Retinal pigment epithelial cell (primary cell): ENCODE data around the gene FASTKD1.
"Not testable (repeated sequence)": the region's sequence is repeated elsewhere in the genome, so short reads cannot be mapped to it uniquely, and the experiment has no call there.

Experiments used
- DNase-seq: peaks from one replicate; pipeline ENCODE4 v3.0.0-alpha.2; 2010; ENCODE audit warnings: low read depth
- H3K4me3 ChIP-seq: 2 replicates; pipeline ENCODE4 v1.5.1; 2011; ENCODE audit warnings: mild to moderate bottlenecking, low read length, control low read depth, moderate library complexity
- TF ChIP-seq, protein P1 (sequence below): conservative IDR thresholded peaks from 2 replicates; pipeline ENCODE4 v1.5.1; 2011; ENCODE audit warnings: low read depth, low read length, control low read depth, inconsistent platforms

Gene FASTKD1

DNA sequence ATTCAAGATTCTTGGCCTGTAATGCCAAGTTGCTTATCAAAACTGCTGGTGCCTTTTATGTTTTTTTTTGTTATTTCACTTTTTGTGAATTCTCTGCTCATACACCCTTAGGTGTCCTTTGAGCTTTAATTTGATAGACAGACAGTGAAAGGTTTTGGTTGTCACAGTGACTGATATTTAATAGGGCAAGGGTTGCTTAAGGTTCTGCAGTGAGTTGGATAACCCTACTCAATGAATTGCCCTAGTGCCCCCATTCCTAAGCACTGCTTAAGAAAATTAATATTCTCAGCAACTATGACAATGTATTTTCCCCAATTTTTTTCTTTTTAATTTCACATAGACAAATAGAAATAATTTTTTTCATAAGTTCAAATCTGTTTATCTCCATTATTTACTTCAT lies 25.9 kb upstream of the FASTKD1 start:
- TF ChIP-seq, protein P1, sequence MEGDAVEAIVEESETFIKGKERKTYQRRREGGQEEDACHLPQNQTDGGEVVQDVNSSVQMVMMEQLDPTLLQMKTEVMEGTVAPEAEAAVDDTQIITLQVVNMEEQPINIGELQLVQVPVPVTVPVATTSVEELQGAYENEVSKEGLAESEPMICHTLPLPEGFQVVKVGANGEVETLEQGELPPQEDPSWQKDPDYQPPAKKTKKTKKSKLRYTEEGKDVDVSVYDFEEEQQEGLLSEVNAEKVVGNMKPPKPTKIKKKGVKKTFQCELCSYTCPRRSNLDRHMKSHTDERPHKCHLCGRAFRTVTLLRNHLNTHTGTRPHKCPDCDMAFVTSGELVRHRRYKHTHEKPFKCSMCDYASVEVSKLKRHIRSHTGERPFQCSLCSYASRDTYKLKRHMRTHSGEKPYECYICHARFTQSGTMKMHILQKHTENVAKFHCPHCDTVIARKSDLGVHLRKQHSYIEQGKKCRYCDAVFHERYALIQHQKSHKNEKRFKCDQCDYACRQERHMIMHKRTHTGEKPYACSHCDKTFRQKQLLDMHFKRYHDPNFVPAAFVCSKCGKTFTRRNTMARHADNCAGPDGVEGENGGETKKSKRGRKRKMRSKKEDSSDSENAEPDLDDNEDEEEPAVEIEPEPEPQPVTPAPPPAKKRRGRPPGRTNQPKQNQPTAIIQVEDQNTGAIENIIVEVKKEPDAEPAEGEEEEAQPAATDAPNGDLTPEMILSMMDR = no peak
- DNase-seq = no peak
- no peak overlapping the region for H3K4me3 ChIP-seq

GRCh38 chr2:169598982-169599381 lies 25.3 kb upstream of the FASTKD1 start:
- TF ChIP-seq, protein P1 = no peak

DNA sequence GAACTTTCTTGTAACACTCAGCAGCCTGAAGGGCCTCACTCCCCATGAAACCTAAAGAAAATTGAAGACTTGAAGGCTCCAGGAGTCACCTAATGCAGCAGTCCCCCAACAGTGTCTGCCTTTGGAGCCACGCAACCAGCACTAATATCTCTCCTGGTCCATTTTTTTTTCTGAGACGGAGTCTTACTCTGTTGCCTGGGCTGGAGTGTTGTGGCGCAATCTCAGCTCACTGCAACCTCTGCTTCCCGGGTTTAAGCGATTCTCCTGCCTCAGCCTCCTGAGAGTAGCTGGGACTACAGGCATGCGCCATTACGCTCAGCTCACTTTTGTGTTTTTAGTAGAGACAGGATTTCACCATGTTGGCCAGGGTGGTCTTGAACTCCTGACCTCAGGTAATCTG lies 22.9 kb upstream of the FASTKD1 start:
- DNase-seq, H3K4me3 ChIP-seq: not testable (repeated sequence)

More at GRCh38 chr2:169598982-169599381, 25.3 kb upstream of the FASTKD1 start:
- DNase-seq = no peak
- H3K4me3 ChIP-seq = no peak overlapping the region

DNA sequence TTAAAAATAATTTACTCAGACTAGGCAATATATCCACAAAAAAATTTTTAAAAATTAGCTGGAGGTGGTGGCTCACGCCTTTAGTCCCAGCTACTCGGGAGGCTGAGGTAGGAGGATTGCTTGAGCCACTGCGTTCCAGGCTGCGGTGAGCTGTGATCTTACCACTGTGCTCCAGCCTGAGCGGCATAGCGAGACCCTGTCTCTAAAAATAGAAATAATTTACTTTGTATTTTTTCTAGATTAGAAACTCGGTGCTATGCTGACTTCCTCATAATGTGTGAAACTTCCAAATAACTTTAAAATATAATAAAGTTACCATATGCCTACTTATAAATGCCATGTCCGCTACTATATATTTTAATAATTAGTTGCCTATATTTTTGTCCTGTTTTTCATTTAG lies 17.1 kb upstream of the FASTKD1 start:
- TF ChIP-seq, protein P1 = no peak
- DNase-seq = no peak
- no peak overlapping the region for H3K4me3 ChIP-seq

DNA sequence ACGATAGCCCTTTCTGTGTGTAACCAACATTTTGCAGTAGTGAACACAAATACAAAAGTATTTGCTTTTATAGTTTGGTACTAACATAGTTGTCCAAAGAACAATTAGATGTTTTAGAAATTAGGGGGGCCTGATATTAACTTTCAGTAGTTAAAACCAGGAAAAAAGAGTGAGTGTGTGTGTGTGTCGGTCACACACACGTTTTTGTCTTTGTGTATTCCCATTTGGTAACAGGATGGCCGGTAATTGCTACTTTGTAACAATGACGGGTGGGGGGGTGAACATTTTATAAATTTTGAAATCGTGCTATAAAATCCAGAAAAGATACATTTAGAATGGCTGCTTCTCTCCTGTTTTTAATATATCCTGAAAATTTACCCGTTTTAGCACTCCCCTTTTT lies 12.0 kb upstream of the FASTKD1 start:
- DNase-seq = no peak
- TF ChIP-seq, protein P1 = no peak
- peak overlapping the region; percentile 98 for H3K4me3 ChIP-seq

DNA sequence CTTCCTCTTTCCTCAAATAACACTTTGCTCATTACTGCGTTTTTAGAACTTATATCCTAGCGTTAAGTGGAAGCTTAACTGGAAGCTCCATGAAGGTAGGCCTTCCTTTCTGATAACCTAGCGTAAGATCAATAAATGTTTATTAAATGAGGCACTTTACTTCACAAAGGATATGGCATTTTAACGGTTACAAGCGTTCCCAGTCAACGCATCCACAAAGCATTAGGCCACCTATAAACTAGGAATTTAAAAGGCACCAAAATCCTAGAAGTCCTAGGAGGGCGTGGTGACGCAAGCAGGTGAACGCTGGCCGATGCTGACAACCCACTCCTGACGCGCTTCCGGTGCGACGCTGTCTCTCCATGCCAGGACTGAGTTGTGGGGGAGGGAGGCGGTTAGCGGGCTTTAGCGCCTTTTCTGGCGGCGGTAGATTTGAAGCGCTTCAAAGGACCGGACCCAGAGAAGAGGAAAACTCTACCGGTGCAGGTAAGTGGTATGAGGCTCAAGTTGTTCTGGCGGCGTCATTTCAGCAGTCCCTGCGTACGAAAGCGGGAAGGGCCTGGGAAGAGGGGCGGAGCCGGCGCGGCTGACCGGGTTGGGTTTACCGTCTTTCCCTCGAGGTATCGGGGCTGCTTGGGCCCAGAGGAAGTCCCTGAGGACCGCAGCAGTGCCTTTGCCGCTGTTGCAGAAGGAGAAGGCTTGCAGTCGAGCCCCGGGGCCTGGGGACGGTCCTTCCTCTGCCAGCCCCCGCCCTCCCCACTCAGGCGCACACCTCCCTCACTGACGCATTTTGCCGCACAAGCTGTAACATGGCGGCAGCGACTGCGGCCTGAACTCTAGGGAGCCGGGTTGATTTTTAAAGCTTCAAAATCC lies 10.6 kb upstream of the FASTKD1 start, which contains the start of gene PPIG:
PPIG (plus strand) TSS at position 347 of the 873 bp plus-strand sequence. CDS start 19,691 bp downstream, outside the sequence.
- TF ChIP-seq, protein P1 = no peak
- DNase-seq = peak; percentile 75
- peak within 1 kb of the TSS; percentile 98 for H3K4me3 ChIP-seq

DNA sequence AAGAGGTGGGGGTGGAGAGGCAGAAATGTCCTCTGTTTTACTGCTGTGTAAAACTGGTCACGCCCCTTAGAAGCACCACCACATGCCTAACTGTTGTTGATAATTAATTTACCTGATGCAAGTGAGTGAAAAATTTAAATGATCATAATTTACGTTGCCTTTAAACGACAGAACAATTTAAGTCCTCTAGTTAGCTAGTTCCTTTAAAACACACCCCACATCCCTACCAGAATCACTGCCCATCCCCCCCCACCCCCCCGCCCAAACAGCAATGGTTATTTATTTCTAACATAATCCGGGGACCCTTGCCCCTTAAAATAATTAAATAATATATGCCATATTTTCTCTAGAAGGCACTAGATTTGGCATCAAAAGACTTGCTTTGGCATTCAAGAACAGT lies 9.9 kb upstream of the FASTKD1 start:
- H3K4me3 ChIP-seq = no peak overlapping the region
- no peak for DNase-seq
- TF ChIP-seq, protein P1 = no peak

GRCh38 chr2:169582552-169583266 lies 9.0 kb upstream of the FASTKD1 start:
- DNase-seq, H3K4me3 ChIP-seq: not testable (repeated sequence)
